Activated T-cell treated with anti-CD3 and anti-CD28 coated beads, Interleukin-2, amount 50 U/mL, for 48 hours (primary cell): ENCODE data around the gene VAPB.

Experiments
- DNase-seq, 2 experiments: peaks; one replicate each; pipeline ENCODE4 v3.0.0-alpha.2; 2020

The VAPB gene

DNA sequence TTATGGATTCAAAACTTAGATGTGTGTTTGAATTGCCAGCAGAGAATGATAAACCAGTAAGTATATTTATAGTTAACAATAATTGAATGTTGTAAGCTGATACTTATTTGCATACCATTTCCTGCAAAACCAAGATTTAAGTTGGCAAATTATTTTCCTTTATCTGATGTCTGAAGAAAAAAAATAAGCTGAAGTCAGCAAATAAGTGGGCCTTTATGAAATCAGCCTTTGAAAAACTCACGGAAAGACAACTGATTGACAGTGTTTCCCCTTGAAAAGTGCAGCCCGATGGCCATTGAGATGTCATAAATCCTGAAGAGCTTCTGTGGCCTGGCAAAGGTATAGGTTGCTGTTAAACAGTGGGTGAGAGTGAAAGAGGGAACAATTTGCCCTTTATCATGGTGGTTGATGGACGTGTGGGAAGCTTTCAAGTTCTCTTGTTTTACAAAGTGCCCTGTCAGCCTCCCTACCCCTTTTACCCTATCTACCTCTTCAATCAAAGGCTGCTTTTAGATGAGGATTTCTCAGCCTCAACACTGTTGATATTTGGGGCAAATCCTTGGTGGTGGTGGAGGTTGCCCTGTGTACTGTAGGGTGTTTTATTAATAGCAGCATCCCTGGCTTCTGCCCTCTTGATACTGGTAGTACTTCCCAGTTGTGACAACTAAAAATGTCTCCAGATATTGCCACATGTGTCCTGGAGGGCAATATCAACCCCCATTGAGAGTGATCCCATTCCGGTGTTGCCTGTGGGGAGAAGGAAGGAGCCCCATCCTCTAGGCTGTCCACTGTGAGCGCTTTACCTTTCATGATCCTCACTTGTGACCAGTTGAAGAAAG is 50.2 kb downstream of the VAPB start:
- DNase-seq: no peak

DNA sequence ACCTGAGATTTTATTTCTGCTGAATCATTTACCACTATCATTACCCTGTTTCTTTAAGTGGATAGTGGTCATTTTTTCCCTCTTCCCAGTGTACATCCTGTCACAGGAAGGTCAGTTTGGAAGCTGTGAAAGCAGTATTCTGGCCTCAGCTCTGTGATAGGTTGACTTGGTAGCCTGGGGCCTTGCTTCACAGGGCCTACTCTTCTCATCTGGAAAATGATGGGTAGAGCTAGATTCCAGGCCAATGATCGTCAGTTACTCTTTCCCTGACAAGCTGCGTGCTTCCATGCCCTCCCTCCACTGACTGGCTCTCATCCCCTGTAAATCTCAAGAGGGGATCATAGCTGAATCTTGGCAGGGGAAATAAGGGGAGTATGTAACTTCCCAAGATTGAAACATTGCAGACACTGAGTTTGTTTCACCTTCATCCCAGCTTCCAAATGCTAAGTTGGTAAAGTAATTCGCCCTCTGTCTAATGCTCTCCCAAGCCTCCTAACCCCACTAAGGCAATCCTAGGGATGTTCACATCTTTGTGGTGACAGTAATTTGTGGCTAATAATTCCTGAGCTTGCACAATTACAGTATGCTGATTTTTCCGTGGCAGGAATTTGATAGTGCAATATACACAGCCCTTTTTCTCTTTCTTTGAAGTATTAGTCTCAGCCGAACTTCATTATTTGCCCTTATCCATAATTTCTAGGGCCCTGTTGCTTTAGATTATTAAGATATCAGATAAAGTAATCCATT is 51.2 kb downstream of the VAPB start:
- no peak for DNase-seq

DNA sequence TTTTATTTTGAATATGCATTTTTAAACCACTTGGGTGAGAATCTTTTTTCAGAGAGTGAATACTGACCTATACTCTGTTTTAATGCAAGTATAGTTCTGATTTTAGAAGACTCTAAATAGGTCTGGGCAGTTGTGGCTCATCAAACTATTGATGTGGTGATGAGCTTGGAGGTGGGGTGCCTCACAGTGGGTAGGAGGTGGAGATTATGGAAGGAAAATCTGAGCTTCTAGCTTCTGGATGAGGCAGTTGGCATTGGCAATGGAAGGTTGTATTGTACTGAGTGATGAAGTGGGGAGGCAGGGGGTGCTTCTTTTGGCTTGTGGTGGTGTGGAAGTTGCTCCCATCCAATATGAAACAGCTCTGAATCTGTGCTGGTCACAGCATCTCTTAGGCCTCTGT is 52.7 kb downstream of the VAPB start:
- no peak for DNase-seq

DNA sequence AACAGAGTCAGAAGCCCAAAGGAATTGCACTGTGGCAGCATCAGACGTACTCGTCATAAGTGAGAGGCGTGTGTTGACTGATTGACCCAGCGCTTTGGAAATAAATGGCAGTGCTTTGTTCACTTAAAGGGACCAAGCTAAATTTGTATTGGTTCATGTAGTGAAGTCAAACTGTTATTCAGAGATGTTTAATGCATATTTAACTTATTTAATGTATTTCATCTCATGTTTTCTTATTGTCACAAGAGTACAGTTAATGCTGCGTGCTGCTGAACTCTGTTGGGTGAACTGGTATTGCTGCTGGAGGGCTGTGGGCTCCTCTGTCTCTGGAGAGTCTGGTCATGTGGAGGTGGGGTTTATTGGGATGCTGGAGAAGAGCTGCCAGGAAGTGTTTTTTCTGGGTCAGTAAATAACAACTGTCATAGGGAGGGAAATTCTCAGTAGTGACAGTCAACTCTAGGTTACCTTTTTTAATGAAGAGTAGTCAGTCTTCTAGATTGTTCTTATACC is 55.8 kb downstream of the VAPB start:
- no peak for DNase-seq

DNA sequence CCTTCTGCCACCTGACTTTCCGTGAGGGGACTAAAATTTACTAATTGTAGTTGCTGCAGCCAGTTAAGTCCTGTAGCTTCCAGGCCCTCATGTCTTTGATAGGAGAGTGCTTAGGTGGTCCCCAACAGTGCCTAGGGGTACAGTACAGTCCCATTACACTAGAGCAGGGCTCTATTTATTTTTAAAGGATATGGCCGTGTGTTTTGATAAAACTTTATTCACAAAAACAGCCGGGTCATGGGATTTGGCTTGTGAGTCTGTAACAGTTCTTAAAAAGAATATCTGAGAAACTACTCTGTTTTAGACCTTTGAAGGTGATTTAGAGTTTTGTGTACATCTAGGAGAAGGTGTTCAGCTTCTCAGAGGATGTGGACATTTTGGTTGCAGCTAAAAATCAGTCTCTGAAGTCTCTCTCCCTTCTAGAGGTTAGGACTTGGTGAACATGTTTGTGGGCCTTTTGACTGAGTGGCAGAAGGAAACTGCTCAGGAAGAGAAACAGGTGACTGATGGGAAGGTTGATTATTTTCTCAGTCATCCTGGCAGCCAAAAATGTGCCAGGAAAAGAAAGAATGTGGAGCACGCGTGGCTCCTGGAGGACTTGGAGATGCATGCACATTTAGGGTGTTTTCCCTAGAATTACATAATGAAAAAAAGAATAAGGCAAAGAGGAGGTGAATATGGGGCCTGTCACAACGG is 57.4 kb downstream of the VAPB start:
- no peak for DNase-seq

DNA sequence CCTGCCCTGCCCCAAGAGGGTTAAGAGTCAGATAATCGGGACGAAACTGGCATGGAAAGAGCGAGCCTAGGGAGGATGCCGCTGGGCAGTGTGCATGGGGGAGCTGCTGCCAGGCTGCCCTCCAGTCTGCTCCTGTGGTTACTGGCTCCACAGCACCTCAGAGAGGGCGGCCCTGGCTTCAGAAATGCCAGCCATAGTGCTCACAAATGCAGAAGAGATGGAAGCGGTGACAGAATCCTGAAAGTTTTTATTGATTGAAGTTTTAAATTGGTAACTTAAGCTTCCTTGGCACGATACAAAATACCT is 57.9 kb downstream of the VAPB start:
- no peak for DNase-seq

DNA sequence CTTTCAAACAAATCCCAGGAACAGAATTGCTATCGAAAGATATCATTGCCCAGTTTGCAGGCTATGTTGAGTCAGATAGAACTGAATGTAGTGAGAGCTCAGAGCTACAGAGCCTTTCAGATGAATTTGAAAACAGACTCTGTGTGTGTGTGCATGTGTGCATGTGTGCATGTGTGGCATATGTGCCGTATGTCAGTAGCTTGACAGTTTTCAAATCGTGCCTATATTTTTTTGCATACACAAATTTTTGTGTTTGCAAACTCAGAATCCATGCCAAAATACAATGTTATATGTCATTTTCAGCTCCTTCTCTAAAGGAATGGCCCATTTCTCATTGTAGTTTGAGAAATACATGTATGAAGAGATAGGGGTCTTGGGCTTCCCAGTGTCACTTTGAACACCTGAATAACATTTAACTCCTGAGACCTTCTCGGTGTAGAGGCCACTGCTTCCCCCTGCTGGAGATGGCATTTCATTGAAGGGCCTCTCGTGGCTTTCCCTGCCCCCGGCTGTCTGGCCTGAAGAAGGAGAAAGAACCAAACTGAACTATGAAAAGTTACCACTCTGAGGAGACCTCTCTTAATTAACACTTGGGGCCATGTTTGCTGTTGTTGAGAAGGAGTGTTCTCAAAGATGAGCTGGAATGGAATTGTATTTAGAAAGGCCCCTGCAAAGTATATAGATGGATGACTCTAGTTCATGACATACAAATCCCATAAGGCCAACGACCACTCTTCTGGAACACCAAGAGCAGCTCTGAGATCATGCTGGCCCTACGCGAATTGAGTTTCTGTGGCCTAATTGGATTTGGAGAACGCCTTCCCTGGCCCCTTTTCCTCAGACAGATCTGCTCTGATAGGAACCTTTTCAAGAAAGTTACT is 58.7 kb downstream of the VAPB start:
- peak; percentile 61 to 69 for DNase-seq

DNA sequence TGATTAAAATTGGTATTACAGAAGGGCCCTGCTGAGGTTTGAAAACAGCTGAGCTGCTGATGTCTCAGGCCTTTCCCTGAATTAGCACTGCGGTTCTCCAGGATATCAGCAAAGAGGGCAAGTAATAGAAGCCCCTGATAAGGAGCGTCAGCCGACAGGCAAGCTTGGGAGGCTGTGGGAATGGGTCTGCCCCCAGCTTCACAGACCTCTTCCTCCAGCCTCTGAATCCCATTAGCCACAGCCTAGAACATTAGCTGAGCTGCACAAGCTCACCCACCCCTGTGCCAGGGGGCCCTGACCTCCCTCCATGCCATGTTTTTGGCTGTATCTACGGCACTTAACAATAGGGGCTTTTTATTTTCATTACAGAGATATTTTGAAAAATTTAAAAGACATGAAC is 59.9 kb downstream of the VAPB start:
- no peak for DNase-seq

DNA sequence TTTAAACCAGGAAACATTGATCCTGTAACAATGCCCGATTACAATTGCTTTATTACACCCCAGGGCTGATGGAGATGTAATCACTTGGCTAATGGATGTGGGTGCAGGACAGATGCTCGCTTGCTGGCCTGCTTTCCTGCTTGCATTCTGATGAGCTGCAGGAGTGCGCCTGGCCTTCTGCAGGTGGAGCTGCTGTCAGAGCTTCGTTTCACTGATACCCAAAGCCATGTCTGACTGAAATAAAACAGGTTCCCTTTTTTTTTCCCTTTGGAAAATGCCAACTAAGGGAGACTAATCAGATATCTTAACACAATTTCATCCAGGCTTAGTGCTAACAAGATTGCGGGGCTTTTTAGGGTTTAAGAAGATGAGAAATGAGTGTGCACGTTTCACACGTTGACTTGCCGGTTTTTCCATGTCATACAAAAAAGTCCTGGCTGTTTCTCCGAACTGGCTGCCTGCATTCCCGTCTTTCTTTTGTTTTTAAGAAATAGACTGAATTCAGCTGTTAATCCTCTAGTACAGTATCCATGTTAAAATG is 60.7 kb downstream of the VAPB start:
- DNase-seq: no peak

DNA sequence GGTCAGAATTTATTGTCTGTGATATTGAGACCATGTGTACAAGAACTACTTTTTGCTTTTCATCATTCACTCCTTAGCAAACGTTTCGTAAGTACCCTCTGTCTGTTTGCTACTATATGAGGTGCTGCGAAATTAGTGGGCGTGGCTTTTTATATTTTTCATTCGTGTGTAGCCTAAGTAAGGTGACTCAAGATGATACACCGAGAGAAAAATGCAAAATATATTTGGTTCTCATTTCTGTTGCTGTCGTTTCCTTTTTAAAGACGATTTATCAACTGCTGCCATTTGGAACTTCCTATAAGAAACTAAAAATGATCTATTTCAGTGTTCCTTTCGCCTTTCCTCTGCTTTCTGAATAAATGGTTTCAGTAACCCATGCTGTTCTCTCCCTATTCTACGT is 61.2 kb downstream of the VAPB start:
- no peak for DNase-seq

DNA sequence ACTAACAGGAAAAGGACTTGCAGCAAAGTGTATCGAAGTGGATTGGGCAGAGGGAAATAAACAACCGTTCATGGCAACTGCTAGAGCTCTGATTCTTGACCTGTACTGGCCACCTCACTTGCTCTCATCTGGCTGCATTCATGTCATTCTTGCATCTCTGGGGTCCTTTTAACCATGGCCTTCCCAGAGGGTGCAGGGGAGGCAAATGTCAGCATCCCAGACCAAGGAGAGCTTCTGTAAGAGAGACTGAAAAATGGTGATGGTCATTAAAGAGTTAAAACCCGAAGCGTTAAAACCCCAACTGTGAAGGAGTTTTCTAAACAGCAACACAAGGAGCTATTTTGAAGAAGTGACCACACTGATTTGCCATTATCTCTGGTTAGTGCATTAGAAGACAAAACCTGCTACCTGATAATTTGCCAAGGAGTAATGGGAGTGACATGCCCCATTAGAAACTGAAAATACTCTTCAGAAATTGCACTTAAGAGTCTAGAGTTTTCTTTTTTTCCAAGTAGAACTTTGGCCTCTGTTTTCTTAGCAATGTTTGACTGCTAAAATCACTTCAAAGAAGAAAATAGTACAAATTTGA is 63.7 kb downstream of the VAPB start:
- no peak for DNase-seq

DNA sequence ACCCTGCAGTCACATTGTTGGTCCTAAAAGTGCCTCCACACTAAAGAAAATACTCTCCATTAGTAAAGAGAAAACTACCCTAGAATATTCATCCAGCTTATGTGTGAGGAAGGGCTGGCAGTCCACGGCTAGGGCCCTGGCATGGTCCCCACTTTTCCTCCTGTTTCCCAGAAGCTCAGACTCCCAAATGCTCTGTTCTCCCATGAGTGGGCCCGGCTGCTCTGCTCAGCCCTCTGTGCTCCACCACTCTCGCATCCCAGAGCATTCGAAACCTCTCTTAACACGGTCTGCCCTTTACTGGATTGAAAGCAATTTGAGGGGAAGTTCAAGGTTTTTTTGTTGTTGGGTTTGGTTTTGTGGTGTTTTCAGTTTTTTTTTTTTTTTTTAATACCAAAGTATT is 64.4 kb downstream of the VAPB start:
- no peak for DNase-seq

DNA sequence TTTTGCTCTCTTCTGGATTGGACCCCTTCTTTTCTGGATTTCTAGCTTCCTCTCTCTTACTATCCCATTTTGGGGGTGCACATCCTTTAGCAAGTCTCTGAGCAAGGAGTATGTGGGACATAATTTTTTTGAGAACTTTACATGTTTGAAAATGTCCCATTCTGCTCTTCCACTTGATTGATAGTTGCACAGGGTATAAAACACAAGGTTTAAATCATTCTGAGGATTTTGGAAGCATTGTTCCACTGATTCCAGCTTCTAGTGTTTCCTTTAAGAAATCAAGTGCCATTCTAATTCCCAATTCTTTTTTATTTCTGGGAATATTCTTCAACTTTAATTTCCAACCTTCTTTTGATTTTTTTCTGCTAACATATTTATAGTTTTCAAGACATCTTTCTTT is 65.4 kb downstream of the VAPB start:
- no peak for DNase-seq

DNA sequence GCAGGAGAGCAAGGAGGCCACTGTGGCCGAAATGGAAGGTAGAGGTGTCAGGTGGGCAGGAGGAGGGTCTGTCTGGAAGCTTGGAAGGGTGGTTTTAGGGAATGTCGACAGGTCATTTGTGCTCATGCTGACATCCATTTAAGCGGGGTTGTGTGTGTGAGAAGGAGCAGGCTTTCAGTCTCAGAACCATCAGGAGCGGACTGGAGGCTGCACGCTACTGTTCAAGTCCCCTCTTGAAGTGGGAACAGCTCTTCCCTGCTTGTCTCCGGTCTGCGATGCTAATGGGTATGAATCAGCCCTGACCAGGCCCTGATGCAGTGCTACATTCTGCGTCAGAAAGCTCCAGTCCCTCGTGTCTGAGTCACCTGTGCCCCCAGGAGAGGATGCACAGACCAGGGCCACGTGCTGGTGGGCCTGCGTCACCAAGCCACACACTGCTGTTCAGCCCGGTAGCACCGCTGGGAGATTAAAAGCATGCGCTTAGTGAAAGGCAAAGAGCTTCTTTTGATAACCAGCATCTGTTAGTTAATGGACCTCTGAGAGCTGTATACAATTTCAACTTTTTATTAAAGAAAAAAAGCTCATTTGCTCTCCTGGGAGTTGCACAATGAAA is 68.2 kb downstream of the VAPB start:
- no peak for DNase-seq

DNA sequence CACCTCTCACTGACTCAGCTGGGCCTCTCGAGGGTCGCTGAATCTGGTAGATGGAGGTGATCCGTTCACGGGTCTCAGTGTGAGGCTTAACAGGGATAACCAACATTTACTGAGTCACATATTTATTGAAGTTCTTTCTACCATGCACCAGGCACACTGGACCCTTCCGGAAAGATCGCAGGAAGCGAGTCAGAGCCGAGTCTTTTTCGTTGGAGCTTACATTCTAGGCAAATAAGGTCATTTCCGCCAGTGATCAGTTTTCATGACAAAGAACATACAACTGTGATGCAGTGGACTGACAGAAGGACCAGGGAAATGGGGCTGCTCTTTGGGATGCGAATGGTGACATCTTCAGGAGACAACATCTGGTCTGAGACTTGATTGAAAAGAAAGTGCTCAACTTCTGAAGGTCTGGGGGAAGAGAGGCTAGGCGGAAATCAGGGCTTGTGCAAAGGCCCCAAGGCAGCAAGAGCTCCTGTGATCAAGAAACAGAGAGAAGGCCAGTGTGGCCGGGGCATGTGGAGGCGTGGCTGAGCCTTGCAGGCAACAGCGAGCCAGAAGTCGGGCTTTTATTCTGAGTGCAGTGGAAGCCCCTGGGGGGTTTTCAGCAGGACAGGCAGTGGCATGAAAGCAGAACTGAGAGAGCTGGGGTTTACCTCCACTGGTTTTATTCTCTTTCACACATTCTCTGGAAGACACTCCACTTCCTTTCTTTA is 69.5 kb downstream of the VAPB start:
- no peak for DNase-seq

DNA sequence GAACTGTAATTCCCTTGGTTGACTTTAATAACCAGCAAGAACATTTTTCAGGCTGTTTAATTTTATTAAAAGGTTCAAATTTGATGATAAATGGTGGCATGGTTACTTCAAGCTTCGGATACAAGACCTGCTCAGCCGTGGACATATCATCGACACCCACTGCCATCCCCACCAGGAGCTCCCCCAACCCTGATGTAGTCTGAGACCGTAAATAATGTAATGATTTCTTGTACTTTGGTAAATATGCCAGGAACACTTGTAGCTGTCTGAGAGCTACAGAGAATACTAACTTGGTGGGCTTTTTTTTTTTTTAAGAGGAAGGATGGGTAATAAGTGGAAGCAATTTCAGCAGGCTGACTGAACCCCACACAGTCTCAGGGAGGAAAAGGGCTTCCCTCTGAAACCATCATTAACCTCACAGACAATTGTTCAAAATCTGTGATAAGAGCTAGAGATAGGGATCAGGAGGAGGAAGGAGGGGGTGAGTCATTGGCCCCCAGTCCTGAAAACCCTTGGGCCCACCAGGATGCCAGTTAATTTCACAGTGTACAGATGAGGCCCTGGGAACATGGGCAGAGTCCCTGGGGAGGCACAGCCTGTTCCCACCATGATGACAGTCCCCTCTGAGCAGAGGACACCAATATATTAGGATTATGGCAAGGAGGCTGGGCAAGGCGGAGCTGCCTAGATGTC is 70.2 kb downstream of the VAPB start:
- DNase-seq: no peak

DNA sequence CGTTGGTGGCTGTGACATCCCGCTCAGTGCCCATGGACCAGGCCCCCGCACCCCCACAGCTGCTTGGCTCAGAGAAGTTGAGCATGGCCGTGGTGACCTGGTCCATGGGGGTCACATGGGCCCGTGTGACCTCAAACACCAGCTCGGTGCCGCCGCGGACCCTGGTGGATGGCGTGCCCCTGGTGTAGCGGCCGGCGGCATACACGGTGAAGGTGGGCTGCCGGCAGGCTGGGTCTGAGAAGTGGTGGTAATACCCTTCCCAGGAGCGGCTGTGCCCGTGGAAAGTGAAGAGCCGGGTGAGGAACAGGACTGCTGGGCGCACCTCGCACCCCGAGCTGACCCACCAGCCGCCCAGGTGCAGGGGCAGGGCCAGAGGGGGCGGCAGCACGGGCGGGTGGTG is 72.1 kb downstream of the VAPB start:
- DNase-seq: no peak

DNA sequence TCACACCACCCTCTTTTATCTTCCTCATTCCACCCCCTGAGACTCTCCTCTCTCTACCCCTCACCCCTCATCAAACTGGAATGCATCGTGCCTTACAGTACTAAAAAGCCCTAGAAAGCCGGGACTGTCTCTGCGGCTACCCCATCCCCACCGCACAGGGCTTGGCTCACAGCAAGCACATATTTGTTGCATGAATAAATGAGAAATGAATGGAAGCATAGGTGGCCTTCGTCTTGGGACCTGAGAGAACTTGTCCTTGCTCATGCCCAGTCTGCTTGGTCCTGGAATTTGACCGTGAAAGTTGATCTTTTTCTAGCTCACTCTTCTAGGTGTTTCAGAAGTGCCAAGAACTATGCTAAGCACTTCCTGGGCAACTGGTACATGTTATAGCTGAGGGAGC is 72.9 kb downstream of the VAPB start:
- DNase-seq: no peak

DNA sequence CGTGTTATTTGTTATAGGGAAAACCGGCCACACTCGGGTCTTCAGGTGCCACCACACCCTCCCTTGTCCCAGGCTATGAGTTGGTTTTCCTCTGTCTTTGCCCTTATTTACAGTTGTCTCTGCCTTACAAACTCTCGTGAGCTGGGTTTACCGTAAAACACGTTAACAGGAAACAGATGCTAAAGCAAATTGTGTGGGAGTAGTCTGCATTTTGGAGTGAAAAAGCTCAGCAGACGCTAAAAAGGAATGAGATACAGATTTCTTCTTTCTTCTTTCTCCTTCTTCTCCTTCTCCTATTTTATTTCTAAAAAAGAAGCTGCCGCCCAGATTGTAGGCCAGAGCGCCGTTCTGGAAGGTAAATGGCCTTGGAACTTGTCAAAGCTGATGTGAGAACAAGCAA is 74.2 kb downstream of the VAPB start:
- DNase-seq: no peak

DNA sequence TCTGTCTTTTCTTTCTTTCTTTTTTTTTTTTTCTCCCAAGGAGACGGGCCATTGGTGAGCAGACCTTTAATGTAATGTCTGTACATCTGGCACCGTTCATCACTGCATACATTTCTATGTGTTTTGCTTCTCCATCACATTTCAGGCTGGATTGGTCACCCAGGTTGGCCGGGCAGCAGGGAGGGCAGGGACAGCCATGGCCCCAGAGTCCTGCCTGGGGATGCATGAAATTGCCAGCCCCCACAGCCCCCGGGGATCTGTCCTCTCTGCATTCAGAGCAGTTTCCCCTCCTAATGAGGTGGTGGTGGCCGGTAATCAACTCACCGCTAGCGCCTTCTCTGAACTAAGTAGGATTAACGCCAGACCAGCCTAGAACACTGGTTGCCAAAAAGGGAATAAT is 75.8 kb downstream of the VAPB start:
- DNase-seq: no peak
